ENCODE measurements around the gene DAD1.
"Not testable (repeated sequence)": the region's sequence is repeated elsewhere in the genome, so short reads cannot be mapped to it uniquely, and the experiment has no call there.

The DAD1 gene

GRCh38 chr14:22566266-22566665, 22.8 kb downstream of the DAD1 start:
- DNase-seq = not testable (repeated sequence)

- DNase-seq = no peak
Measured at GRCh38 chr14:22565391-22565945, 23.6 kb downstream of the DAD1 start.

- DNase-seq = no peak
Measured at GRCh38 chr14:22564463-22564862, 24.6 kb downstream of the DAD1 start.

GRCh38 chr14:22563987-22564386, 25.0 kb downstream of the DAD1 start:
- DNase-seq = no peak

GRCh38 chr14:22561661-22562579, 27.1 kb downstream of the DAD1 start:
- DNase-seq = no peak

- DNase-seq = no peak
Measured at GRCh38 chr14:22561366-22561660, 27.7 kb downstream of the DAD1 start.

- DNase-seq = peak; percentile 22
Measured at GRCh38 chr14:22560662-22561365, 28.2 kb downstream of the DAD1 start.

GRCh38 chr14:22559041-22559440, 30.0 kb downstream of the DAD1 start:
- DNase-seq = no peak

- no peak for DNase-seq
Measured at GRCh38 chr14:22558221-22558913, 30.7 kb downstream of the DAD1 start.

- DNase-seq = no peak
Measured at GRCh38 chr14:22557846-22558220, 31.2 kb downstream of the DAD1 start.

GRCh38 chr14:22556990-22557623, 31.9 kb downstream of the DAD1 start:
- peak; percentile 81 for DNase-seq

GRCh38 chr14:22556021-22556989, 32.7 kb downstream of the DAD1 start:
- peak; percentile 100 for DNase-seq

- peak; percentile 69 for DNase-seq
Measured at GRCh38 chr14:22555384-22556011, 33.5 kb downstream of the DAD1 start.

GRCh38 chr14:22554498-22555383, 34.3 kb downstream of the DAD1 start:
- no peak for DNase-seq

GRCh38 chr14:22553861-22554497, 35.0 kb downstream of the DAD1 start:
- not testable (repeated sequence) for DNase-seq

GRCh38 chr14:22553445-22553844, 35.6 kb downstream of the DAD1 start:
- DNase-seq = no peak

- DNase-seq = no peak
Measured at GRCh38 chr14:22552827-22553076, 36.3 kb downstream of the DAD1 start.

- no peak for DNase-seq
Measured at GRCh38 chr14:22552001-22552826, 36.8 kb downstream of the DAD1 start.

- DNase-seq = no peak
Measured at GRCh38 chr14:22551605-22551997, 37.4 kb downstream of the DAD1 start.

All from MV-4-11 (cell line).